ENCODE results near the gene SETD3. TPM values are rescaled to one million over a fixed set of nuclear protein-coding genes. Genes with fewer than 3 reads are reported as not detected.

Gene SETD3
- total RNA-seq, 1 donor from 2014 or later = 49.1 TPM

DNA sequence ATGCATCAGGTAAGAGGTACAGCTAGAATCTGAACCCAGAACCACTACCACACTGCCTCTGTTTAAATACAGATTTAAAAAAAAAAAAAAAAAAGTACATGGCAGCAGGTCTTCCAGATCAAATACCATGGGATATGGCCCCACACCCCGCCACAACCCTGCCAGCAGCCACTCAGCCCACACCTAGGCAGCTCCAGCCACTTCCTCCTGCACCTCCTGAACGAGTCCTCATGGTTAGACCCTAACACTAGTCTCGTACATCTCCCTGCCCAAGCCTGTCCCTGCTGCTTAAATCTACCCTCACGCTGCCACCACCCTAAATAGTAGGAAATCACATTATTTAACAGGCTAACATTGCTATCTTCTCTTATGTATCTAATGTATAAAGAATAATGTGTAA, 12.6 kb downstream of the SETD3 start:
- DNase-seq (ENCODE audit: extremely low spot score, unreplicated experiment) = no peak
- Mint-ChIP-seq H3K4me1 (ENCODE audit: unreplicated experiment) (peaks cover 42% of the 10 kb centered on the region), H3K36me3 (ENCODE audit: unreplicated experiment) (peaks cover 5% of the 10 kb centered on the region), H3K27me3 (ENCODE audit: unreplicated experiment) (no peaks in the 10 kb centered on the region), H3K27ac (ENCODE audit: unreplicated experiment) (no peak overlapping the region), H3K9me3 (ENCODE audit: unreplicated experiment) (no peaks in the 10 kb centered on the region), H3K4me3 (ENCODE audit: unreplicated experiment) (no peak overlapping the region)
- TF ChIP-seq, protein P1, sequence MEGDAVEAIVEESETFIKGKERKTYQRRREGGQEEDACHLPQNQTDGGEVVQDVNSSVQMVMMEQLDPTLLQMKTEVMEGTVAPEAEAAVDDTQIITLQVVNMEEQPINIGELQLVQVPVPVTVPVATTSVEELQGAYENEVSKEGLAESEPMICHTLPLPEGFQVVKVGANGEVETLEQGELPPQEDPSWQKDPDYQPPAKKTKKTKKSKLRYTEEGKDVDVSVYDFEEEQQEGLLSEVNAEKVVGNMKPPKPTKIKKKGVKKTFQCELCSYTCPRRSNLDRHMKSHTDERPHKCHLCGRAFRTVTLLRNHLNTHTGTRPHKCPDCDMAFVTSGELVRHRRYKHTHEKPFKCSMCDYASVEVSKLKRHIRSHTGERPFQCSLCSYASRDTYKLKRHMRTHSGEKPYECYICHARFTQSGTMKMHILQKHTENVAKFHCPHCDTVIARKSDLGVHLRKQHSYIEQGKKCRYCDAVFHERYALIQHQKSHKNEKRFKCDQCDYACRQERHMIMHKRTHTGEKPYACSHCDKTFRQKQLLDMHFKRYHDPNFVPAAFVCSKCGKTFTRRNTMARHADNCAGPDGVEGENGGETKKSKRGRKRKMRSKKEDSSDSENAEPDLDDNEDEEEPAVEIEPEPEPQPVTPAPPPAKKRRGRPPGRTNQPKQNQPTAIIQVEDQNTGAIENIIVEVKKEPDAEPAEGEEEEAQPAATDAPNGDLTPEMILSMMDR (IDR thresholded peaks at IDR 0.05) = no peak

DNA sequence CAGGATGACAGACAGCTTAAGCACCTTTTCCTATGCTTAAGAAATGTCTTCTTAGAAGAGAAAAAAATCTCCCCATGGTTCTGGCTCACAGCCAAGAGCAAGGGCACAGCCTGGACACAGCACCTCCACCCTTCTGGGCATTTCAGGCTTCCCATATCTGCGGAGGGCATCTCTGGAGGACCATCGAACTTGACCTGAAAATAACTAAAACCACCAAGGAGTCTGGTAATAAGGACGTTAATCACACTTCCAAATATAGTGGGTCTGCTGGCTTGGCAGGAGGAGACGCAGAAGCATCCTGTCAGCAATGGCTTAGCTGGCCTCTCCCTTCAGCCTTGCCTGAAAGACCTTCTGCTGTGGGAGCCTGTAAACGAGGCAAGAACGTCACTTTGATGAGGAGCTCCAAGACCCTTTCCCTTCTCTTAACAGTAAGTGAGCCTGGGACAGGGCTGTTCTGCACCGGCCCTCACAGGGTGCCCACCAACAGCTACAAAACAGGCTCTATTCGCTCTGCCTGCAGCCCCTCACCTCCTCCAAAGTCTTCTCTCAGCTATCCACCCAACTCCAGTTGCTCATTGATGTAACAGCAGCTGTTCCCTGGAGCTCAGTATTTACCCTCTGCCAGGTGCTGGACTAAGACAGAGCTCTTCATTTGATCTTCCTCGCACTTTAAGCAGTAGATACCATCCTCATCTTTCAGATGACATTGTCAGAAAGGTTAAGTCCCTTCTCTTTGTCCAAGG, 13.2 kb downstream of the SETD3 start:
- Mint-ChIP-seq H3K9me3 (ENCODE audit: unreplicated experiment) (no peaks in the 10 kb centered on the region), H3K27me3 (ENCODE audit: unreplicated experiment) (no peaks in the 10 kb centered on the region), H3K4me3 (ENCODE audit: unreplicated experiment) (no peak overlapping the region), H3K36me3 (ENCODE audit: unreplicated experiment) (peaks cover 5% of the 10 kb centered on the region), H3K27ac (ENCODE audit: unreplicated experiment) (no peak overlapping the region), H3K4me1 (ENCODE audit: unreplicated experiment) (peaks cover 37% of the 10 kb centered on the region)
- no peak for DNase-seq (ENCODE audit: extremely low spot score, unreplicated experiment)
- TF ChIP-seq, protein P1 (IDR thresholded peaks at IDR 0.05) = no peak

- Mint-ChIP-seq H3K27ac (ENCODE audit: unreplicated experiment) (no peak overlapping the region), H3K4me3 (ENCODE audit: unreplicated experiment) (no peak overlapping the region), H3K9me3 (ENCODE audit: unreplicated experiment) (no peaks in the 10 kb centered on the region), H3K36me3 (ENCODE audit: unreplicated experiment) (peaks cover 9% of the 10 kb centered on the region), H3K27me3 (ENCODE audit: unreplicated experiment) (no peaks in the 10 kb centered on the region), H3K4me1 (ENCODE audit: unreplicated experiment) (peaks cover 37% of the 10 kb centered on the region)
- DNase-seq (ENCODE audit: extremely low spot score, unreplicated experiment) = no peak
- TF ChIP-seq, protein P1 (IDR thresholded peaks at IDR 0.05) = no peak
These were observed 13.9 kb downstream of the SETD3 start for GRCh38 chr14:99466758-99467157.

- H3K9me3 Mint-ChIP-seq (ENCODE audit: unreplicated experiment) = no peaks in the 10 kb centered on the region
- TF ChIP-seq, protein P1 (IDR thresholded peaks at IDR 0.05) = no peak
- peaks cover 30% of the 10 kb centered on the region for H3K4me1 Mint-ChIP-seq (ENCODE audit: unreplicated experiment)
- peaks cover 16% of the 10 kb centered on the region for H3K36me3 Mint-ChIP-seq (ENCODE audit: unreplicated experiment)
- no peaks in the 10 kb centered on the region for H3K27me3 Mint-ChIP-seq (ENCODE audit: unreplicated experiment)
- H3K27ac Mint-ChIP-seq (ENCODE audit: unreplicated experiment) = no peak overlapping the region
- H3K4me3 Mint-ChIP-seq (ENCODE audit: unreplicated experiment) = no peak overlapping the region
- no peak for DNase-seq (ENCODE audit: extremely low spot score, unreplicated experiment)
These were observed 15.4 kb downstream of the SETD3 start for GRCh38 chr14:99465288-99465687.

DNA sequence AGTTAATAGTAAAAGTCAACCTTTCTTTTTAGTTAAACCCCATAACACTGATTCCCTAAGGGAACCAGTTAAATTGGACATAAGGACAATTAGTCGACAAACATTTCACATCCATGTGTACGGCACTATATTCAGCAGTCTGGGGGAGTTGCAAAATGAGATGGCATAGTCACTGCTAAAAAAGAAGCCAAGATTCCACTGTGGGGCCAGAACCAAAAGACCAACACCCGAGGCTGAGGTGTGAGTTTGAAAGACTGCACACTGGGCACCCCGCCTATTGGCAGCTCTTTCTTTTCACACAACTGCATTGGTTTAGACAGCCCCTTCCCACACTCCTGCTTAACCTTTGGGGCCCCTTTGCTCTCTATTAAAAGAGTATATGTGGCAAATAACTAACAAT, 16.7 kb downstream of the SETD3 start:
- Mint-ChIP-seq H3K36me3 (ENCODE audit: unreplicated experiment) (peaks cover 23% of the 10 kb centered on the region), H3K27me3 (ENCODE audit: unreplicated experiment) (no peaks in the 10 kb centered on the region)

More for the DNA sequence above, 16.7 kb downstream of the SETD3 start:
- no peak overlapping the region for H3K27ac Mint-ChIP-seq (ENCODE audit: unreplicated experiment)
- H3K4me3 Mint-ChIP-seq (ENCODE audit: unreplicated experiment) = no peak overlapping the region
- TF ChIP-seq, protein P1 (IDR thresholded peaks at IDR 0.05) = no peak
- peaks cover 20% of the 10 kb centered on the region for H3K4me1 Mint-ChIP-seq (ENCODE audit: unreplicated experiment)
- no peaks in the 10 kb centered on the region for H3K9me3 Mint-ChIP-seq (ENCODE audit: unreplicated experiment)
- DNase-seq (ENCODE audit: extremely low spot score, unreplicated experiment) = no peak
